ENCODE results near the gene LAMA5. TPM values are rescaled to one million over a fixed set of nuclear protein-coding genes. Genes with fewer than 3 reads are reported as not detected.

LAMA5 gene
- polyA plus RNA-seq, 1 of the 3 experiments (the other 2 are of a cell fraction), result 27.2 TPM

GRCh38 chr20:62359491-62360121 is 7.5 kb downstream of the LAMA5 start:
- no peak overlapping the region for H3K9ac ChIP-seq
- ChIA-PET CTCF (interaction anchor here (5.5 kb wide), 1 partner anchor 23 kb away, joined by 43 read pairs; no protein-coding TSS in a partner anchor), POLR2A (no interaction called here)
- H3K9me3 ChIP-seq, result no peaks in the 10 kb centered on the region
- H3F3A ChIP-seq (replicated peaks; ENCODE audit: insufficient read depth), result peaks cover 3% of the 10 kb centered on the region
- peaks cover 27% of the 10 kb centered on the region for H4K20me1 ChIP-seq (ENCODE audit: insufficient read depth)
- H3K36me3 ChIP-seq (replicated peaks in 1 of 2; ENCODE audit: control insufficient read depth in 1 of 2, insufficient read depth in 2 of 2, low read length in 1 of 2), result peaks cover 0 to 7% of the 10 kb centered on the region in 2 experiments
- no peaks in the 10 kb centered on the region for H3K27me3 ChIP-seq (ENCODE audit: insufficient read depth)
- H3K9me2 ChIP-seq, result no peaks in the 10 kb centered on the region
- no peak for DNase-seq
- TF ChIP-seq YY1 (IDR thresholded peaks at IDR 0.05; ENCODE audit: low read depth) (no peak), REST (IDR thresholded peaks at IDR 0.05; ENCODE audit: low read depth, low read length) (no peak)
- H3K4me3 ChIP-seq (ENCODE audit: low read depth in 2 of 2, low read length in 1 of 2), result no peak overlapping the region
- 63% methylated on average over 8 of the region's 25 CpGs for WGBS (ENCODE audit: low lambda C conversion rate)
- H2AFZ ChIP-seq (ENCODE audit: low read depth), result no peak overlapping the region
- no peak overlapping the region for H3K4me2 ChIP-seq
- H3K79me2 ChIP-seq (ENCODE audit: insufficient read depth), result peaks cover 22% of the 10 kb centered on the region
- peaks cover 29 to 84% of the 10 kb centered on the region in 2 experiments; a peak in 3 of 4 replicates for H3K4me1 ChIP-seq (ENCODE audit: control insufficient read depth in 1 of 2, insufficient read depth in 2 of 2, low read depth in 1 of 2, low read length in 1 of 2)
- peak overlapping the region in 1 of 2 experiments; percentile 92; a peak in 1 of 4 replicates for H3K27ac ChIP-seq (ENCODE audit: low read depth in 2 of 2, low read length in 1 of 2)

GRCh38 chr20:62359043-62359490 is 8.0 kb downstream of the LAMA5 start:
- peaks cover 29 to 84% of the 10 kb centered on the region in 2 experiments; a peak in 3 of 4 replicates for H3K4me1 ChIP-seq (ENCODE audit: control insufficient read depth in 1 of 2, insufficient read depth in 2 of 2, low read depth in 1 of 2, low read length in 1 of 2)
- H3K9me2 ChIP-seq, result no peaks in the 10 kb centered on the region
- peak overlapping the region in 1 of 2 experiments; percentile 92; a peak in 2 of 4 replicates for H3K27ac ChIP-seq (ENCODE audit: low read depth in 2 of 2, low read length in 1 of 2)
- H3K36me3 ChIP-seq (replicated peaks in 1 of 2; ENCODE audit: control insufficient read depth in 1 of 2, insufficient read depth in 2 of 2, low read length in 1 of 2), result peaks cover 0 to 7% of the 10 kb centered on the region in 2 experiments
- H3K27me3 ChIP-seq (ENCODE audit: insufficient read depth), result no peaks in the 10 kb centered on the region
- no peaks in the 10 kb centered on the region for H3K9me3 ChIP-seq
- CTCF ChIA-PET, result interaction anchor here (5.5 kb wide), 1 partner anchor 24 kb away, joined by 43 read pairs; no protein-coding TSS in a partner anchor
- 81% methylated on average over 8 of the region's 16 CpGs for WGBS (ENCODE audit: low lambda C conversion rate)
- no peak for DNase-seq
- peaks cover 3% of the 10 kb centered on the region for H3F3A ChIP-seq (replicated peaks; ENCODE audit: insufficient read depth)
- peaks cover 21% of the 10 kb centered on the region; the same call in 1 of the 2 replicates for H4K20me1 ChIP-seq (ENCODE audit: insufficient read depth)
- H3K4me2 ChIP-seq, result no peak overlapping the region
- no peak overlapping the region for H2AFZ ChIP-seq (ENCODE audit: low read depth)
- H3K79me2 ChIP-seq (ENCODE audit: insufficient read depth), result peaks cover 23% of the 10 kb centered on the region
- no peak overlapping the region for H3K9ac ChIP-seq
- POLR2A ChIA-PET, result no interaction called here
- H3K4me3 ChIP-seq (ENCODE audit: low read depth in 2 of 2, low read length in 1 of 2), result no peak overlapping the region
- no peak for TF ChIP-seq SMC3 (IDR thresholded peaks at IDR 0.05; ENCODE audit: low read depth, low read length)
- no peak for TF ChIP-seq REST (IDR thresholded peaks at IDR 0.05; ENCODE audit: low read depth, low read length)
- no peak for TF ChIP-seq YY1 (IDR thresholded peaks at IDR 0.05; ENCODE audit: low read depth)
- TF ChIP-seq GABPA (IDR thresholded peaks at IDR 0.05; ENCODE audit: low read depth), result no peak
- no peak for TF ChIP-seq RFX5 (IDR thresholded peaks at IDR 0.05; ENCODE audit: low read length)
- TF ChIP-seq FOXM1 (IDR thresholded peaks at IDR 0.05; ENCODE audit: low read depth), result no peak
- no peak for TF ChIP-seq USF1 (IDR thresholded peaks at IDR 0.05; ENCODE audit: borderline replicate concordance, low read depth)
- no peak for TF ChIP-seq USF2 (IDR thresholded peaks at IDR 0.05; ENCODE audit: borderline replicate concordance, low read depth, low read length)
- TF ChIP-seq RXRA (IDR thresholded peaks at IDR 0.05; ENCODE audit: borderline replicate concordance, low read depth), result no peak
- TF ChIP-seq EZH2phosphoT487 (IDR thresholded peaks at IDR 0.05; ENCODE audit: borderline replicate concordance, low read depth), result no peak
- no peak for TF ChIP-seq NRF1 (IDR thresholded peaks at IDR 0.05; ENCODE audit: low read depth, low read length)
- no peak for TF ChIP-seq IRF3 (IDR thresholded peaks at IDR 0.05; ENCODE audit: low read depth, low read length)
- no peak for TF ChIP-seq RAD21 (IDR thresholded peaks at IDR 0.05; ENCODE audit: low read length)
- no peak for TF ChIP-seq FOSL2 (IDR thresholded peaks at IDR 0.05; ENCODE audit: borderline replicate concordance, low read depth)
- no peak for TF ChIP-seq RCOR1 (IDR thresholded peaks at IDR 0.05; ENCODE audit: low read length)
